Thyroid gland (tissue), 4 donors: ENCODE data around the gene ENDOV. TPM values are rescaled to one million over a fixed set of nuclear protein-coding genes. Genes with fewer than 3 reads are reported as not detected.

Experiments
- DNase-seq, 2 donors: peaks; one replicate each; pipeline ENCODE4 v3.0.0-alpha.2; 2019
- H3K27ac ChIP-seq, 3 donors: fragments of 200-600 bp; sonication (generic); 1 replicate in 2 of 3; 2 replicates in 1 of 3; pipeline ENCODE4 v1.5.1; 2016 to 2019; ENCODE audit warnings: mild to moderate bottlenecking in 1 of 3, moderate library complexity in 1 of 3
- H3K27me3 ChIP-seq: fragments of 200-600 bp; sonication (generic); one replicate; pipeline ENCODE4 v1.5.1; 2019
- H3K36me3 ChIP-seq, 2 donors: fragments of 200-600 bp; sonication (generic); one replicate each; pipeline ENCODE4 v1.5.1; 2016 to 2019
- H3K4me1 ChIP-seq, 2 donors: fragments of 200-600 bp; sonication (generic); one replicate each; pipeline ENCODE4 v1.5.1; 2017 to 2019
- H3K4me3 ChIP-seq, 3 donors: fragments of 200-600 bp; sonication (generic); replicated peaks in 1 of 3; 1 replicate in 2 of 3; 2 replicates in 1 of 3; pipeline ENCODE4 v1.5.1; 2016; ENCODE audit warnings: mild to moderate bottlenecking in 1 of 3
- H3K9me3 ChIP-seq: fragments of 200-600 bp; sonication (generic); one replicate; pipeline ENCODE4 v1.5.1; 2017
- CTCF ChIP-seq, 6 experiments: fragments of 200-600 bp in 3 of 6; fragments of 450-650 bp in 3 of 6; sonication (generic) in 3 of 6; IDR thresholded peaks; one replicate each; pipeline ENCODE4 v1.5.1; 2016 to 2019; ENCODE audit warnings: antibody characterized with exemption in 6 of 6, mild to moderate bottlenecking in 2 of 6, inconsistent platforms in 1 of 6, moderate library complexity in 1 of 6
- POLR2A ChIP-seq, 2 donors: fragments of 450-650 bp; IDR thresholded peaks; one replicate each; pipeline ENCODE4 v1.6.1; 2017; ENCODE audit warnings: antibody characterized with exemption in 2 of 2, mild to moderate bottlenecking in 2 of 2, moderate library complexity in 1 of 2
- WGBS, 2 donors: methylation state at CpG; one replicate each; pipeline ENCODE4 v1.1.5; 2017; 5-methylcytosine and 5-hydroxymethylcytosine counted together
- intact Hi-C: fragments of 100-400 bp; cut with DNase I; formaldehyde crosslinking; loops from one replicate; pipeline ENCODE4 v1.15.1; 2023
- total RNA-seq, 4 donors: library from RNA; depleted of rRNA; stranded (reverse); fragments of >200 nt; gene quantifications; one replicate each; pipeline ENCODE4 v1.2.3, GENCODE V29; 2016

Gene ENDOV
- total RNA-seq, 4 donors from 2014 or later: 18.8 to 37.1 (median 21.2) TPM

DNA sequence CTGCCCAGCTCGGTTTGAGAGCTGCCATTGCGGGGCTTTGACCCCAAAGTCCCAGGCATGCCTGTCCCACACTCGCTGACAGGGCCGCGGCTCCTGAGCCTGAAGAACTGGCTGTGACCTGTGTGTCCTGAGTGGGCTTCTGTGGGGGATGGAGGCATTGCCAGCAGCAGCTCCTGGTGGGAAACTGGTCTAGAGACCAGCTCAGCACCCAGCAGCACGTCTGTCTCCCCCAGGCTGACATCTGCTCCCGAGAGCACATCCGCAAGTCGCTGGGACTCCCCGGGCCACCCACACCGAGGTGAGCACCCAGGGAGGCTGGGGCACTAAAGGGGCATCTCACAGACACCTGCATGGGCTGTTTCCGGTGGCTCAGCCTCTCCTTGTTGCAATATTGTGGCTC, 13.4 kb downstream of the ENDOV start:
- no peaks in the 10 kb centered on the region for H3K27me3 ChIP-seq
- H3K9me3 ChIP-seq: no peaks in the 10 kb centered on the region
- H3K4me1 ChIP-seq: peaks cover 0 to 6% of the 10 kb centered on the region in 2 donors
- DNase-seq: no peak
- intact Hi-C loops: loop anchor here (5.0 to 10.0 kb wide), 4 partner anchors 149 to 676 kb away; no protein-coding TSS in a partner anchor
- no peak for TF ChIP-seq CTCF (IDR thresholded peaks at IDR 0.05)
- TF ChIP-seq POLR2A (IDR thresholded peaks at IDR 0.05): no peak
- no peak overlapping the region for H3K27ac ChIP-seq
- 71 to 86% methylated on average over 1 of the region's 12 CpGs for whole genome bisulfite sequencing, 2 donors
- no peaks in the 10 kb centered on the region for H3K36me3 ChIP-seq
- no peak overlapping the region for H3K4me3 ChIP-seq

GRCh38 chr17:80428796-80429195, 13.8 kb downstream of the ENDOV start:
- Histone ChIP-seq H3K9me3 (no peaks in the 10 kb centered on the region), H3K4me3 (no peak overlapping the region), H3K4me1 (peaks cover 0 to 6% of the 10 kb centered on the region in 2 donors), H3K27me3 (no peaks in the 10 kb centered on the region), H3K36me3 (no peaks in the 10 kb centered on the region), H3K27ac (no peak overlapping the region)
- no peak for DNase-seq
- WGBS, 2 donors: 81 to 92% methylated on average over 11 of the region's 11 CpGs
- no peak for TF ChIP-seq POLR2A (IDR thresholded peaks at IDR 0.05)
- TF ChIP-seq CTCF (IDR thresholded peaks at IDR 0.05): no peak
- intact Hi-C loops: loop anchor here (5.0 to 10.0 kb wide), 4 partner anchors 149 to 676 kb away; no protein-coding TSS in a partner anchor

GRCh38 chr17:80429356-80430275, 14.6 kb downstream of the ENDOV start:
- no peaks in the 10 kb centered on the region for H3K27me3 ChIP-seq
- no peak overlapping the region for H3K4me3 ChIP-seq
- peaks cover 0 to 6% of the 10 kb centered on the region in 2 donors for H3K4me1 ChIP-seq
- WGBS, 2 donors: 90 to 97% methylated on average over 15 to 25 of the region's 33 CpGs
- TF ChIP-seq POLR2A (IDR thresholded peaks at IDR 0.05) (no peak), CTCF (IDR thresholded peaks at IDR 0.05) (no peak)
- H3K9me3 ChIP-seq: no peaks in the 10 kb centered on the region
- intact Hi-C loops: loop anchor here (5.0 to 10.0 kb wide), 4 partner anchors 148 to 675 kb away; no protein-coding TSS in a partner anchor
- no peak overlapping the region for H3K27ac ChIP-seq
- DNase-seq: no peak
- H3K36me3 ChIP-seq: no peaks in the 10 kb centered on the region

DNA sequence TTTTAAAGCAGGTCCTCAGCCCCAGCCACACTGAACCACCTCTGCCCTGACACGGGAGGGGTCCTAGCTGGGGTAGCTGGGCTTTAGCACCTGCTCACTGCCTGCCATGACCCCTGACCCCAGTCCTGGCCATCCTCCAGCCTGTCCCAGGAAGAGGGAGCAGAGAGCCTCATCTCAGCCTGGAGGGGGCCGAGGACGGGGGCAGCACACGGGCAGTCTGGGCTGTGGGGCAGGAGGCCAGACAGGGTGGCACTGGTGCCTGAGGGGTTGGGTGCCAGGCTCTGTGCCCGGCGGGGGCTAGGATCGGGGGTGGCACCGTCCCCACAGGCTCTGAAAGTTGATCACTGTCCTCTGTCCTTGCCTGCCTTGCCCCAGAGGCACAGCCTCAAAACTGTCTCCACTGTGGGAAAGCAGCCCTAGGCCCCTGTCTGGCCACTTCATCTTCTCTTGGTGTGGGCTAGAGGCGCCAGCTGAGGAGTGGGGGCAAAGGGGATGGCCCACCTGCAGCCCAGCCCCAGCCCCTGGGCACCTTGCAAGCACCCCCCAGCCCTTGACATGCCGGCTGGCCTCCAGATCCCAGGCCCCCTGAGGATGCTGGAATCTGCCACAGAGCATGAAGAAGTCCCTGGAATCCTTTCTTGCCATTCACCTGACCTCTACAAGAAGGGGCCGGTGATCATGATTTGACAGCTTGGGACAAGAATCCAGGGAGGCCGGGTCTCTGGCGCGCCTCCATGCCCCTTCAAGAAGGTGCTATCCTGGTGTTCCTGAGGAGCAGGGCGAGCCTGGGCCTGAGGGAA, 15.7 kb downstream of the ENDOV start:
- H3K27ac ChIP-seq: no peak overlapping the region

More for the DNA sequence above, 15.7 kb downstream of the ENDOV start:
- Histone ChIP-seq H3K4me1 (peaks cover 0 to 6% of the 10 kb centered on the region in 2 donors), H3K4me3 (no peak overlapping the region), H3K36me3 (no peaks in the 10 kb centered on the region), H3K27me3 (no peaks in the 10 kb centered on the region), H3K9me3 (no peaks in the 10 kb centered on the region)
- TF ChIP-seq CTCF (IDR thresholded peaks at IDR 0.05) (no peak), POLR2A (IDR thresholded peaks at IDR 0.05) (no peak)
- intact Hi-C loops: no loop called here
- no peak for DNase-seq
- WGBS, 2 donors: 82% methylated on average over 4 to 8 of the region's 15 CpGs
